ENCODE measurements around the gene SEC23A.
A peak's percentile ranks its signal among the peaks of the same experiment; 100 is the strongest.
"Not testable (repeated sequence)": the region's sequence is repeated elsewhere in the genome, so short reads cannot be mapped to it uniquely, and the experiment has no call there.

SEC23A gene

DNA sequence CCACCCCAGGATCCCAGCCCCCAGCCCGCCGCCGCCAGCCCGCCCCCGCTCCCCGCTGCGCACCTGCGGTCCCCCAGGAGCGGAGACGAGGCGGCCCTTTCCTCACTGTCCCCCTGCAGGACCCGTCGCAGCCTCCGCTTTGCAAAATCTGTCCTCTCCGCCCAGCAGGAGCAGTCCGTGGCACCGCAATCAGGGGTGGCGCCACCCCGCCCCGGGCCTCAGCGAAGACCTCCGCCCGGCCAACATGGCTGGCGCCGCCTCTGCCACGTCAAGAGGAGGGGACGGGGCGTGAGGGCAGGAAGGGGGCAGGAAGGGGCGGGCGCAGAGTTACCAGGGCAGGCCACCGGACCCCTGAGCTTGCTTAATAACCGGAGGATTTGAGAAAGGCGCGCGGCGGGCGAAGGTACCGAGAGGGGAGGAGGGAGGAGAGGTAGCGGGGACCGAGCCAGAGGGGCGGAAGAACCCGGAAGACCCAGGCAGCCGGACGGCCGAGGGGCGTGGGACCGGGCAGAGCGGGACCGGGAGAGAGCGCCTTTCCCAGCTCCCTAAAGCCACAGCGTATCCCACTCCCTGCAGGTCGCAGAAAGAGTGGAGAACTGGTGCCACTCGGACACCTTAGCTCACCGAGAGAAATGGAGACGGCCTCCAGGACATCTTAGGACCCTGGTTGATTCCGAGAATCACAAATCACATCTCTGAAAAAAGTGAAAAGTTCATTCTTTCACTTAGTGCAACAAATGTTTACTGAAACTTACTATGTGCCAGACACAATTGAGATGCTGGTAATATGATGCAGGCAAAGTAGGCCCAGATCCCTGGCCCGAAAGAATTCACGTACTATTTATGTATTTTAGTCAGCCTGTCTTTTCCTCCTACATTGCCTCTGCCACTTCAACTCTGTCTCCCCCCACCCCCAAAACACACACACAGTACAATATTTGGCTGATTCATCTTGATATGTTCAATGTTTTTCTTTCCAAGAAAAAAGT lies at the start of gene SEC23A:
Gene SEC23A, minus strand, starts transcription at position 267 of the 989 bp plus-strand sequence. CDS start 7,117 bp downstream, outside the sequence.
- no peak for TF ChIP-seq CTCF (conservative IDR thresholded peaks at IDR 0.05; ENCODE audit: control insufficient read depth, insufficient read depth, low read depth, low read length)
- peak; percentile 82 for DNase-seq (ENCODE audit: low read depth)
- H3K4me3 ChIP-seq (ENCODE audit: control insufficient read depth, low read depth, low read length): peak within 1 kb of the TSS; percentile 90

- no peak for DNase-seq (ENCODE audit: low read depth)
- no peak for TF ChIP-seq CTCF (conservative IDR thresholded peaks at IDR 0.05; ENCODE audit: control insufficient read depth, insufficient read depth, low read depth, low read length)
- H3K4me3 ChIP-seq (ENCODE audit: control insufficient read depth, low read depth, low read length): no peak overlapping the region
Observed at GRCh38 chr14:39145266-39145966, 42.4 kb upstream of the SEC23A start.

DNA sequence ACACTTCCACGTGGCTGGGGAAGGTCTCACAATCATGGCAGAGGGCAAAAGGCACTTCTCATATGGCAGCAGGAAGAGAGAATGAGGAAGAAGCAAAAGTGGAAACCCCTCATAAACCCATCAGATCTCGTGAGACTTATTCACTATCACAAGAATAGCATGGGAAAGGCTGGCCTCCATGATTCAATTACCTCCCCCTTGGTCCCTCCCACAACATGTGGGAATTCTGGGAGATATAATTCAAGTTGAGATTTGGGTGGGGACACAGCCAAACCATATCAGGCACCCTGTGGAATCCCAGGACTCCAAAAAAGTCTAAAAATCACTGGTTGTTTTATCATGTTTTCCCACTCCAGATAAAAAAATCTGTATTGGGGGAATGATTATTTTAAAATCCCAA lies 40.2 kb upstream of the SEC23A start:
- H3K4me3 ChIP-seq (ENCODE audit: control insufficient read depth, low read depth, low read length); DNase-seq (ENCODE audit: low read depth): not testable (repeated sequence)

- H3K4me3 ChIP-seq (ENCODE audit: control insufficient read depth, low read depth, low read length); DNase-seq (ENCODE audit: low read depth): not testable (repeated sequence)
Observed at GRCh38 chr14:39141623-39142022, 38.6 kb upstream of the SEC23A start.

DNA sequence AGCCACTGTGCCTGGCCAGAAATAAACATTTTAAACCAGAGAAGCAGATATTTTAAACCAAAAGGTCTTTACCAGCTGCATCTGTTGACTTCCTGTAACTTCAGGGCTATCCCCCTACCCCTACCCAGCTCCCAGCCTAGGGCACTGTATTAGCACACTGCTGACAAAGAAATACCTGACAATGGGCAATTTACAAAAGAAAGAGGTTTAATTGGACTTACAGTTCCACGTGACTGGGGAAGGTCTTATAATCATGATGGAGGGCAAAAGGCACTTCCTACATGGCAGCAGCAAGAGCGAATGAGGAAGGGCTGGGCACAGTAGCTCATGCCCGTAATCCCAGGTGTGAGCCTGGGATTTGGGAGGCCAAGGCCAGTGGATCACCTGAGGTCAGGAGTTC lies 37.1 kb upstream of the SEC23A start:
- TF ChIP-seq CTCF (conservative IDR thresholded peaks at IDR 0.05; ENCODE audit: control insufficient read depth, insufficient read depth, low read depth, low read length): no peak
- H3K4me3 ChIP-seq (ENCODE audit: control insufficient read depth, low read depth, low read length): no peak overlapping the region
- no peak for DNase-seq (ENCODE audit: low read depth)

DNA sequence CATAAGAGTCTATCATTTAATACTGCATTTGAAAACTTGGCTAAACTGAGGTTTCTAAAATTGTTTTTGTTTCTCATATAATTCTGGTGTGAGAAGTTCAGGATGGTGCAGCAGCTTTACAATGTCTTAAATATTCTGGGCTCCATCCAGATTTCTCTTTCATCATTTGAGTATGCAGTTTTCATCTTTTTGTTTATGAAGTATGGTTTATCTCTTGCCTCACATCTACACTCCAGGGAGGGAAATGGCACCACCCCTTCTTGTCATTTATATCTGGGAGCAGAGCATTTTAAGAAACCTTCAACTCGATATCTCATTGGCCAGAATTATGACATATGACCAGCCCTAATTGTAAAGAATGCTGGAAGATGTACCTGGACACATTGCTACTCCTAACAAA lies 35.4 kb upstream of the SEC23A start:
- no peak for DNase-seq (ENCODE audit: low read depth)
- TF ChIP-seq CTCF (conservative IDR thresholded peaks at IDR 0.05; ENCODE audit: control insufficient read depth, insufficient read depth, low read depth, low read length): no peak
- no peak overlapping the region for H3K4me3 ChIP-seq (ENCODE audit: control insufficient read depth, low read depth, low read length)

DNA sequence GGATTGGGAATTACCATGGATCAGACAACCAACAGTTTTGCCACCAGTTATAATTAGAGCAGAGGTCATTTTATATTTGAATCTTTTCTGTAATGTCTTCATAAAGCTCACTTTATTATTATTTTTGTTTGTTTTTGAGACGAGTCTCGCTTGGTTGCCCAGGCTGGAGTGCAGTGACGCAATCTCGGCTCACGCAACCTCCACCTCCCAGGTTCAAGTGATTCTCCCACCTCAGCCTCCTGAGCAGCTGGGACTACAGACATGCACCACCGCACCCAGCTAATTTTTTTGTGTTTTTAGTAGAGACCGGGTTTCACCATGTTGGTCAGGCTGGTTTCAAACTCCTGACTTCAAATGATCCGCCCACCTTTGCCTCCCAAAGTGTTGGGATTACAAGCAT lies 34.8 kb upstream of the SEC23A start:
- DNase-seq (ENCODE audit: low read depth); H3K4me3 ChIP-seq (ENCODE audit: control insufficient read depth, low read depth, low read length): not testable (repeated sequence)

DNA sequence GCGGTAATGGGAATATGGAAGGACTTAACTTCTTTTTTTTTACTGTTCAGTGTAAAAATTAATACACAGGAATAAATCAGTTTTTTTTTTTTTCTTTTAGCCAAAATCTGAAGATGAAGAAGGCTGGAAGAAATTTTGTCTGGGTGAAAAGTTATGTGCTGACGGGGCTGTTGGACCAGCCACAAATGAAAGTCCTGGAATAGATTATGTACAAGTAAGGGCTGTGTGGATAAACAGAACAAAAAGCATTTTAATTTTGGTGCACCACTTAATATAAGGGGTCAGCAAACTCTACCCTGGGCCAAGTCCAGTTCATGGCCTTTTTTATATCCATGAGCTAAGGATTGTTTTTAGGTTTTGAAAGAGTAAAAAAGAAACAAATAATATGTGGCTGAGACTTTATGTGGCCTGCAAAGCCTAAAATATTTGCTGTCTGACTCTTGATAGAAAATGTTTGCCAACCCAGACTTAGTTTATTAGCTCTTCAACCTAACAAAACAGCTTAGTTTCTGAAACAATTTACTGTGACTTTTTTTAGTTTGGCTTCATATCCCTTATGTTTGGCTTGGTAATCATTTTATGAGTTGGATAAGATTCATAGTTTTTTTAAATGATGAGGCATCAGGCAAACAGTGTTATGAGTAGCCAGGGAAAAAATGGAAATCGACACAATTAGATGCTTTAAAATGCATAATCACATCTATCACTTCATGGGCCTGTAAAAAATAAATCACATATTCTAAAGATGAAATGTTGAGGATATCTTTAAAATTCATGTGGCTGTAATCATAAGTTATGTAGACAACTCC lies 19.5 kb upstream of the SEC23A start:
- H3K4me3 ChIP-seq (ENCODE audit: control insufficient read depth, low read depth, low read length): no peak overlapping the region
- TF ChIP-seq CTCF (conservative IDR thresholded peaks at IDR 0.05; ENCODE audit: control insufficient read depth, insufficient read depth, low read depth, low read length): no peak
- no peak for DNase-seq (ENCODE audit: low read depth)
